C4-2B (cell line): ENCODE data around the gene PLAC8.
"Not testable (repeated sequence)": the region's sequence is repeated elsewhere in the genome, so short reads cannot be mapped to it uniquely, and the experiment has no call there.

ENCODE experiments used
- H3K27ac ChIP-seq: fragments of 450-650 bp; 2 replicates; pipeline ENCODE4 v1.5.1; 2017
- CTCF ChIP-seq: fragments of 450-650 bp; conservative IDR thresholded peaks from 2 replicates; pipeline ENCODE4 v1.5.1; 2017; ENCODE audit warnings: mild to moderate bottlenecking
- ZFX ChIP-seq: fragments of 450-650 bp; IDR thresholded peaks from 2 replicates; pipeline ENCODE4 v1.6.1; 2017

Gene PLAC8

GRCh38 chr4:83074086-83074704 lies 40.3 kb downstream of the PLAC8 start:
- H3K27ac ChIP-seq = no peak overlapping the region
- TF ChIP-seq CTCF = peak; percentile 83
- TF ChIP-seq ZFX = no peak

- TF ChIP-seq ZFX = no peak
- no peak for TF ChIP-seq CTCF
- no peak overlapping the region for H3K27ac ChIP-seq
Measured at GRCh38 chr4:83071116-83071515, 43.4 kb downstream of the PLAC8 start.

DNA sequence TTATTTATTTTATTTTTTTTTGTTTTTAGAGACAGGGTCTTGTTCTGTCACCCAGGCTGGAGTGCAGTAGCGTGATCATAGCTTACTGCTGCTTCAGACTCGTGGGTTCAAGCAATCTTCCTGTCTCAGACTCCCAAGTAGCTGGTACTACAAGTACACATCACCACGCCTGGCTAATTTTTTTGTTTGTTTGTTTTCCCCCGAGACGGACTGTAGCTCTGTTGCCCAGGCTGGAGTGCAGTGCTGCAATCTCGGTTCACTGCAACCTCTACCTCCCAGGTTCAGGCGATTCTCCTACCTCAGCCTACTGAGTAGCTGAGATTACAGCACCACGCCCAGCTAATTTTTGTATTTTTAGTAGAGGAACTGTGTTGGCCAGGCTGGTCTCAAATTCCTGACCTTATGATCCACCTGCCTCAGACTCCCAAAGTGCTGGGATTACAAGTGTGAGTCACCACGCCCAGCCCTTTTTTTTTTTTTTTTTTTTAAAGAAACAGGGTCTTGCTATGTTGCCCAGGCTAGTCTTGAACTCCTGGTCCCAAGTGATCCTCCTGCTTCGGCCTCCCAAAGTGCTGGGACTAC lies 47.4 kb downstream of the PLAC8 start:
- TF ChIP-seq ZFX = no peak
- H3K27ac ChIP-seq = no peak overlapping the region

GRCh38 chr4:83065266-83065665 lies 49.3 kb downstream of the PLAC8 start:
- TF ChIP-seq CTCF (no peak), ZFX (no peak)
- no peak overlapping the region for H3K27ac ChIP-seq

- no peak overlapping the region for H3K27ac ChIP-seq
- TF ChIP-seq ZFX = no peak
- no peak for TF ChIP-seq CTCF
Measured at GRCh38 chr4:83062739-83063138, 51.8 kb downstream of the PLAC8 start.

- H3K27ac ChIP-seq = no peak overlapping the region
- peak; percentile 53 for TF ChIP-seq CTCF
- TF ChIP-seq ZFX = no peak
Measured at GRCh38 chr4:83054928-83055327, 59.6 kb downstream of the PLAC8 start.

GRCh38 chr4:83048781-83049180 lies 65.7 kb downstream of the PLAC8 start:
- not testable (repeated sequence) for H3K27ac ChIP-seq

GRCh38 chr4:83046693-83047473 lies 67.6 kb downstream of the PLAC8 start:
- TF ChIP-seq CTCF (no peak), ZFX (no peak)
- no peak overlapping the region for H3K27ac ChIP-seq
